HEK293 (cell line): ENCODE results near the gene ERFE.

Source experiments
- ZFHX2 ChIP-seq: fragments of 450-650 bp; formaldehyde crosslinking; conservative IDR thresholded peaks from 2 replicates; pipeline ENCODE4 v1.5.1; 2016; ENCODE audit warnings: missing biosample characterization, missing genetic modification characterization
- ZNF138 ChIP-seq: fragments of 450-650 bp; formaldehyde crosslinking; IDR thresholded peaks from 2 replicates; pipeline ENCODE4 v1.5.1; 2016; ENCODE audit warnings: missing biosample characterization, missing genetic modification characterization, borderline replicate concordance
- ZNF140 ChIP-seq: fragments of 450-650 bp; formaldehyde crosslinking; IDR thresholded peaks from 2 replicates; pipeline ENCODE4 v1.5.1; 2016; ENCODE audit warnings: missing biosample characterization, missing genetic modification characterization
- ZNF24 ChIP-seq: fragments of 450-650 bp; formaldehyde crosslinking; IDR thresholded peaks from 2 replicates; pipeline ENCODE4 v1.5.1; 2016; ENCODE audit warnings: missing biosample characterization, missing genetic modification characterization
- ZNF426 ChIP-seq: fragments of 450-650 bp; formaldehyde crosslinking; IDR thresholded peaks from 2 replicates; pipeline ENCODE4 v1.5.1; 2017; ENCODE audit warnings: missing biosample characterization, missing genetic modification characterization, mild to moderate bottlenecking, inconsistent platforms, moderate library complexity
- ZNF510 ChIP-seq: fragments of 450-650 bp; formaldehyde crosslinking; IDR thresholded peaks from 2 replicates; pipeline ENCODE4 v1.5.1; 2018; ENCODE audit warnings: mild to moderate bottlenecking, missing genetic modification characterization, missing biosample characterization; ENCODE audit not compliant: insufficient replicate concordance
- ZNF514 ChIP-seq: fragments of 450-650 bp; formaldehyde crosslinking; IDR thresholded peaks from 2 replicates; pipeline ENCODE4 v1.5.1; 2016; ENCODE audit warnings: missing biosample characterization, missing genetic modification characterization
- TF ChIP-seq, protein P1 (sequence below): fragments of 450-650 bp; formaldehyde crosslinking; IDR thresholded peaks from 2 replicates; pipeline ENCODE4 v1.5.1; 2016; ENCODE audit warnings: missing biosample characterization, missing genetic modification characterization
- TF ChIP-seq, protein P2 (sequence below): fragments of 450-650 bp; formaldehyde crosslinking; IDR thresholded peaks from 2 replicates; pipeline ENCODE4 v1.5.1; 2017; ENCODE audit warnings: missing biosample characterization, missing genetic modification characterization

DNA sequence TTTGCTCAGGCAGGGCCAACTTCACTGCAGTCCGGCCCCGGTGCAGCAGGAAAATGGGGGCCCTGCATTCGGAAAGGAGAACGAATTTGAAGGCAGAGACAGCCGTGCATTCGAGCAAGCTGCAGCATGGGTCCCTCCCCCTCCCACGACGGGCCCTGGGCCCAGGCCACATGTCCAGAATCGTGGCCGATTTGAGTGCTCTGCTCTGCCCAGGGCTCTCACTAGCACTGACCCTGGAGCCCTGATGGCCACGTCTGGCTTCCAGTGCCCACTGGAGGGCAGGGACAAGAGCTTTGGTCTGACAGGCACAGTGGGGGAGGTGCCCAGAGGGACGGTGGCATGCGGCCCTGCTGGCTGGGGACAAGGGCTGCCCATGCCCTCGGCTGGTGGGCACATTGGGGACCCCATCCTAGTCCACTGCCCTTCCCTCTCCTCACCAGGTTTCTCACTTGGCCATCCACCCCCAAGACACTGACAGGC, 34.7 kb upstream of the ERFE start:
- TF ChIP-seq ZNF510 (tag by site-specific recombination): no peak
- TF ChIP-seq, protein P1, sequence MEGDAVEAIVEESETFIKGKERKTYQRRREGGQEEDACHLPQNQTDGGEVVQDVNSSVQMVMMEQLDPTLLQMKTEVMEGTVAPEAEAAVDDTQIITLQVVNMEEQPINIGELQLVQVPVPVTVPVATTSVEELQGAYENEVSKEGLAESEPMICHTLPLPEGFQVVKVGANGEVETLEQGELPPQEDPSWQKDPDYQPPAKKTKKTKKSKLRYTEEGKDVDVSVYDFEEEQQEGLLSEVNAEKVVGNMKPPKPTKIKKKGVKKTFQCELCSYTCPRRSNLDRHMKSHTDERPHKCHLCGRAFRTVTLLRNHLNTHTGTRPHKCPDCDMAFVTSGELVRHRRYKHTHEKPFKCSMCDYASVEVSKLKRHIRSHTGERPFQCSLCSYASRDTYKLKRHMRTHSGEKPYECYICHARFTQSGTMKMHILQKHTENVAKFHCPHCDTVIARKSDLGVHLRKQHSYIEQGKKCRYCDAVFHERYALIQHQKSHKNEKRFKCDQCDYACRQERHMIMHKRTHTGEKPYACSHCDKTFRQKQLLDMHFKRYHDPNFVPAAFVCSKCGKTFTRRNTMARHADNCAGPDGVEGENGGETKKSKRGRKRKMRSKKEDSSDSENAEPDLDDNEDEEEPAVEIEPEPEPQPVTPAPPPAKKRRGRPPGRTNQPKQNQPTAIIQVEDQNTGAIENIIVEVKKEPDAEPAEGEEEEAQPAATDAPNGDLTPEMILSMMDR (tag by site-specific recombination): no peak
- no peak for TF ChIP-seq ZNF138
- TF ChIP-seq ZNF514 (tag by site-specific recombination): no peak
- TF ChIP-seq ZFHX2 (tag by site-specific recombination): no peak
- no peak for TF ChIP-seq ZNF24
- no peak for TF ChIP-seq ZNF140 (tag by site-specific recombination)
- TF ChIP-seq ZNF426 (tag by site-specific recombination): no peak
- TF ChIP-seq, protein P2, sequence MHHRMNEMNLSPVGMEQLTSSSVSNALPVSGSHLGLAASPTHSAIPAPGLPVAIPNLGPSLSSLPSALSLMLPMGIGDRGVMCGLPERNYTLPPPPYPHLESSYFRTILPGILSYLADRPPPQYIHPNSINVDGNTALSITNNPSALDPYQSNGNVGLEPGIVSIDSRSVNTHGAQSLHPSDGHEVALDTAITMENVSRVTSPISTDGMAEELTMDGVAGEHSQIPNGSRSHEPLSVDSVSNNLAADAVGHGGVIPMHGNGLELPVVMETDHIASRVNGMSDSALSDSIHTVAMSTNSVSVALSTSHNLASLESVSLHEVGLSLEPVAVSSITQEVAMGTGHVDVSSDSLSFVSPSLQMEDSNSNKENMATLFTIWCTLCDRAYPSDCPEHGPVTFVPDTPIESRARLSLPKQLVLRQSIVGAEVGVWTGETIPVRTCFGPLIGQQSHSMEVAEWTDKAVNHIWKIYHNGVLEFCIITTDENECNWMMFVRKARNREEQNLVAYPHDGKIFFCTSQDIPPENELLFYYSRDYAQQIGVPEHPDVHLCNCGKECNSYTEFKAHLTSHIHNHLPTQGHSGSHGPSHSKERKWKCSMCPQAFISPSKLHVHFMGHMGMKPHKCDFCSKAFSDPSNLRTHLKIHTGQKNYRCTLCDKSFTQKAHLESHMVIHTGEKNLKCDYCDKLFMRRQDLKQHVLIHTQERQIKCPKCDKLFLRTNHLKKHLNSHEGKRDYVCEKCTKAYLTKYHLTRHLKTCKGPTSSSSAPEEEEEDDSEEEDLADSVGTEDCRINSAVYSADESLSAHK (tag by site-specific recombination): no peak
